CD4-positive, alpha-beta T cell treated with Interleukin-17A for 1 hour (primary cell): ENCODE data around the gene DIAPH2.
"Not testable (repeated sequence)": the region's sequence is repeated elsewhere in the genome, so short reads cannot be mapped to it uniquely, and the experiment has no call there.

ENCODE experiments used
- DNase-seq: peaks from one replicate; pipeline ENCODE4 v3.0.0-alpha.2; 2020

Gene DIAPH2

GRCh38 chrX:96834137-96834536, 149.5 kb downstream of the DIAPH2 start:
- no peak for DNase-seq

- no peak for DNase-seq
Measured at GRCh38 chrX:96835660-96836289, 151.1 kb downstream of the DIAPH2 start.

- no peak for DNase-seq
Measured at GRCh38 chrX:96837808-96838207, 153.2 kb downstream of the DIAPH2 start.

GRCh38 chrX:96838537-96838936, 153.9 kb downstream of the DIAPH2 start:
- DNase-seq: no peak

GRCh38 chrX:96841325-96841724, 156.7 kb downstream of the DIAPH2 start:
- no peak for DNase-seq

GRCh38 chrX:96841866-96842265, 157.2 kb downstream of the DIAPH2 start:
- not testable (repeated sequence) for DNase-seq

GRCh38 chrX:96843566-96843965, 158.9 kb downstream of the DIAPH2 start:
- DNase-seq: no peak

GRCh38 chrX:96846841-96847240, 162.2 kb downstream of the DIAPH2 start:
- DNase-seq: no peak

- DNase-seq: not testable (repeated sequence)
Measured at GRCh38 chrX:96859422-96859821, 174.8 kb downstream of the DIAPH2 start.

GRCh38 chrX:96861218-96861617, 176.6 kb downstream of the DIAPH2 start:
- DNase-seq: no peak

- no peak for DNase-seq
Measured at GRCh38 chrX:96861661-96862060, 177.0 kb downstream of the DIAPH2 start.

GRCh38 chrX:96883608-96884007, 199.0 kb downstream of the DIAPH2 start, which contains the start of gene RPA4:
TSS of gene RPA4 (plus strand) at chrX:96883908. CDS start at chrX:96884311, 403 bp downstream.
- no peak for DNase-seq

GRCh38 chrX:96884027-96884426, 199.4 kb downstream of the DIAPH2 start:
- no peak for DNase-seq

- DNase-seq: no peak
Measured at GRCh38 chrX:96889726-96890125, 205.1 kb downstream of the DIAPH2 start.

GRCh38 chrX:96906741-96907140, 222.1 kb downstream of the DIAPH2 start:
- no peak for DNase-seq

- DNase-seq: no peak
Measured at GRCh38 chrX:96907516-96908272, 223.1 kb downstream of the DIAPH2 start.

- DNase-seq: no peak
Measured at GRCh38 chrX:96909291-96909690, 224.6 kb downstream of the DIAPH2 start.

GRCh38 chrX:96918864-96919263, 234.2 kb downstream of the DIAPH2 start:
- DNase-seq: no peak

- no peak for DNase-seq
Measured at GRCh38 chrX:96919672-96920071, 235.0 kb downstream of the DIAPH2 start.

GRCh38 chrX:96924581-96924980, 239.9 kb downstream of the DIAPH2 start:
- DNase-seq: no peak

- DNase-seq: no peak
Measured at GRCh38 chrX:96929036-96929435, 244.4 kb downstream of the DIAPH2 start.

GRCh38 chrX:96957718-96958117, 273.1 kb downstream of the DIAPH2 start:
- DNase-seq: no peak

- no peak for DNase-seq
Measured at GRCh38 chrX:96971812-96972211, 287.2 kb downstream of the DIAPH2 start.

GRCh38 chrX:96978906-96979305, 294.3 kb downstream of the DIAPH2 start:
- DNase-seq: no peak

GRCh38 chrX:96979766-96980165, 295.1 kb downstream of the DIAPH2 start:
- DNase-seq: no peak
